Body of pancreas (tissue), 4 donors: ENCODE measurements around the gene CLEC4M.

Experiments used
- POLR2A ChIP-seq, 3 donors: fragments of 450-650 bp; IDR thresholded peaks; one replicate each; pipeline ENCODE4 v1.6.1; 2016; ENCODE audit warnings: antibody characterized with exemption in 3 of 3, mild to moderate bottlenecking in 2 of 3
- TF ChIP-seq, protein P1 (sequence below), 7 experiments: fragments of 450-650 bp in 4 of 7; fragments of 200-600 bp in 3 of 7; sonication (generic) in 3 of 7; IDR thresholded peaks; one replicate each; pipeline ENCODE4 v1.5.1; 2016 to 2019; ENCODE audit warnings: antibody characterized with exemption in 7 of 7

- TF ChIP-seq POLR2A (IDR thresholded peaks at IDR 0.05) = no peak
- TF ChIP-seq, protein P1, sequence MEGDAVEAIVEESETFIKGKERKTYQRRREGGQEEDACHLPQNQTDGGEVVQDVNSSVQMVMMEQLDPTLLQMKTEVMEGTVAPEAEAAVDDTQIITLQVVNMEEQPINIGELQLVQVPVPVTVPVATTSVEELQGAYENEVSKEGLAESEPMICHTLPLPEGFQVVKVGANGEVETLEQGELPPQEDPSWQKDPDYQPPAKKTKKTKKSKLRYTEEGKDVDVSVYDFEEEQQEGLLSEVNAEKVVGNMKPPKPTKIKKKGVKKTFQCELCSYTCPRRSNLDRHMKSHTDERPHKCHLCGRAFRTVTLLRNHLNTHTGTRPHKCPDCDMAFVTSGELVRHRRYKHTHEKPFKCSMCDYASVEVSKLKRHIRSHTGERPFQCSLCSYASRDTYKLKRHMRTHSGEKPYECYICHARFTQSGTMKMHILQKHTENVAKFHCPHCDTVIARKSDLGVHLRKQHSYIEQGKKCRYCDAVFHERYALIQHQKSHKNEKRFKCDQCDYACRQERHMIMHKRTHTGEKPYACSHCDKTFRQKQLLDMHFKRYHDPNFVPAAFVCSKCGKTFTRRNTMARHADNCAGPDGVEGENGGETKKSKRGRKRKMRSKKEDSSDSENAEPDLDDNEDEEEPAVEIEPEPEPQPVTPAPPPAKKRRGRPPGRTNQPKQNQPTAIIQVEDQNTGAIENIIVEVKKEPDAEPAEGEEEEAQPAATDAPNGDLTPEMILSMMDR (IDR thresholded peaks at IDR 0.05) = no peak
These were observed 3.5 kb downstream of the CLEC4M start for GRCh38 chr19:7766535-7766934.
